ENCODE data around the gene HIPK4. TPM values are rescaled to one million over a fixed set of nuclear protein-coding genes. Genes with fewer than 3 reads are reported as not detected.

Gene HIPK4
- total RNA-seq = under 0.01 and 0.15 TPM in 2 replicates

DNA sequence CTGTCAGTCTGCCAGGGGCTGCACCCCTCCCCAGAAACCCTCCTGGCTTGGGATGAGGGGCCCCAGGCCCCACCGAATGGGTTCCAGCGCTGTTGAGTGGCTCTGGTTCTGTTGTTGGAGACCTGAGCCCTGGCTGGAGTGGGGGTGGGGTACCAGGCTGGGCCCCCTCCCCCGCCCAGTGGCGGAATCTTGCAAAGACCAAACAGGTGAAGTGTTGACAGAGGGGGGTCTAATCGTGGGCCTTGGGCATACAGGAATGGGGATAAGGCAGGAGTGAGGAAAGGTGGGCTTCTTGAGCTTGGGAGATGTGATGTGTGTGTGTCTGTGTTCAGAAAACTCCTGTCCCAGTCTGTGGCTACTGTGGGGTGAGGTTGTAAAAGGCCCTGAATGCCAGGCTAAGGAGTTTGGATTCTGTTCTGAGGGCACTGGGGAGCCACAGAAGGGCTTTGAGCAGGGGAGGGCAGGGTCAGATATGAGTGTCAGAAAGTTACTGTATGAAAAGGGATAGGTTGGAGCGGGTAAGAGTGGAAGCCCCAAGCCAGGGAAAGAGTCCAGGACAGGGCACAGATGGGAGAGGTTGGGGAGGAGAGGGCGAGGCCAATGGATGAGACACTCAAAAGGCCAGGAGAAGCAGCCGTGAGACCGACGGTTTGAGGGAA is at the start of gene HIPK4:
TSS of gene HIPK4 (minus strand) at position 98 of the 659 bp plus-strand sequence. CDS start 279 bp downstream, outside the sequence.

GRCh38 chr19:40425450-40426287 is 35.7 kb upstream of the HIPK4 start, which contains the start of gene SERTAD1:
TSS of gene SERTAD1 (minus strand) at chr19:40425992. CDS start at chr19:40423546, 2,446 bp downstream.

DNA sequence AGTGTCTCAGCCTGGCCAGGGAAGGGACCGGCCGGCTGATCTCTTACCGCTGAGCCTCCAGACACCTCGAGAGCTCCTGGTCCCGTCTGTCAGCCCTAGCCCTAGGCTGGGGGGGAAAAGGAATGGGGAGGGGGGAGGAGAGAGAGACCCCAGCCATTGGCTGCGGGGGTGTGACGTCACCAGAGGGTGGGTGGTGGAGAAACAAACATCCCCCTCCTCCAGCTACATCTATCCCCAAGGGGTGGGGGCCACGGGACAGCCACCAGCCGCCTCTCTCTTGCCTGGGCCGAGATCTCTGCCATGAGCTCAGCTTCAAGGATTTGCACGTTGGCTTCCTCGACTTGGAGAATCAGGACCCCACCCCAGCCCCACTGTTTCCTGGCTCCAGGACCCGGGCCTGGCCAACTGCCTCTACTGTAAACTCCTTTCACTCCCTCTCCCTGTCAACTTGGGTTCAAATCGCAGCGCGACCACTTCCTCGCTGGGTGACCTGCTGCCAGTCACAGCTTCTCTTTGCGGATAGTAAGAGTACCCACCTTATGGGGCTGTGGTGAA is 23.4 kb upstream of the HIPK4 start, which contains the start of gene PRX:
TSS of gene PRX (minus strand) at position 88 of the 555 bp plus-strand sequence. CDS start 5,446 bp downstream, outside the sequence.

DNA sequence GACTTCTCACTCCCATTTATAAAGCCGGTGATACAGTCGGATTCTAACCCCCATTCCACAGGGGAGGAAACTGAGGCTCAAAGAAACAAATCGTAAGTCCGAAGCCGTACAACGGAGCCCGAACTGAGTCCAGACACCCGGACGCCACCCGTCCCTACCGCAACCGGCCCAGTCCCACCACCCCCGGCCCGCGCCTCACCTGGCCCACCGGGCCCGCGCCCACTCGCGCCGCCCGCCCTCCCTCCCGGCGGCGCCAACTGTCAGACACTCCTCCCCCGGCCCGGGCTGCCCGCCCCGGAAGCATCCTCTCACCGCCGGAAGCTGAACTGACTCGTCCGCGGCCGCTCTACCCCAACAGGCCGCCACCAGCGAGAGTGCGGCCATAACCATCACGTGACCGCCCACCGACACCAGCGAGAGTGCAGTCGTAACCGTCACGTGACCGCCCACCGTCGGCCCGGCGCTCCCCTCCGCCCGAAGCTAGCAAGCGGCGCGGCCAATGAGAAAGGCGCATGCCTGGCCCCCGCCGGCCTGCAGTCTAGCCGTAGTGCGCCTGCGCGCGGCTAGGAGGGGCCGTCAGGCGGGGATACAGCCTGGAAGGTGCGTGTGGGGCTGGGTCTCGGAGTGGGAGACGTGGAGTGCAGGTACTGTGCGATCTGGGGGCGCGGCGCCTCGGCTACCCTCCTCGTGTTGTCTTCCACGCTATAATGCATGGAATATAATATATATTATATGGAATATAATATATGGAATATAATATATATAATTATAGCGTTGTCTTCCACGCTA is 41.7 kb downstream of the HIPK4 start, which contains the start of the genes C19orf47 and PLD3:
TSS of gene C19orf47 (minus strand) at position 273 of the 789 bp plus-strand sequence. CDS start 6,540 bp downstream, outside the sequence.
TSS of gene PLD3 (plus strand) at position 571 of the 789 bp plus-strand sequence. CDS start 17,789 bp downstream, outside the sequence.

Other genes with a start within 250 kb of the HIPK4 start
- 4.9 and 5.1 TPM in 2 replicates for gene MAP3K10, start 198.8 kb downstream of the HIPK4 start, total RNA-seq
- gene TTC9B, start 171.8 kb downstream of the HIPK4 start, total RNA-seq = not detected in 2 replicates
- not detected in 2 replicates for gene CCNP, start 163.5 kb downstream of the HIPK4 start, total RNA-seq
- 67.5 and 73.3 TPM in 2 replicates for gene AKT2, start 104.8 kb downstream of the HIPK4 start, total RNA-seq
- 9.2 and 15.0 TPM in 2 replicates for gene C19orf47, start 41.8 kb downstream of the HIPK4 start, total RNA-seq
- 218 and 236 TPM in 2 replicates for gene PLD3, start 41.5 kb downstream of the HIPK4 start, total RNA-seq
- gene PRX, start 23.2 kb upstream of the HIPK4 start, total RNA-seq = 1.6 and 1.8 TPM in 2 replicates
- gene SERTAD1, start 35.8 kb upstream of the HIPK4 start, total RNA-seq = 10.1 and 12.4 TPM in 2 replicates
- 17.7 TPM in 2 replicates for gene SERTAD3, start 54.2 kb upstream of the HIPK4 start, total RNA-seq
- gene BLVRB, start 75.6 kb upstream of the HIPK4 start, total RNA-seq = 80.2 and 84.3 TPM in 2 replicates
- gene SPTBN4, start 76.8 kb upstream of the HIPK4 start, total RNA-seq = 0.34 and 1.5 TPM in 2 replicates
- 133 and 153 TPM in 2 replicates for gene SHKBP1, start 186.7 kb upstream of the HIPK4 start, total RNA-seq
- gene LTBP4, start 211.2 kb upstream of the HIPK4 start, total RNA-seq = 63.8 and 66.1 TPM in 2 replicates